Mesenchymal stem cell (in vitro differentiated cells and primary cell): Measurements from ENCODE around the gene NOTCH2.

Source experiments
- DNase-seq: peaks from one replicate; pipeline ENCODE4 v3.0.0-alpha.2; 2013
- H2AFZ ChIP-seq: one replicate; pipeline ENCODE4 v1.6.1; 2013; ENCODE audit warnings: low read depth, mild to moderate bottlenecking, control low read depth, inconsistent platforms, low read length, moderate library complexity
- H2AK5ac ChIP-seq: 2 replicates; pipeline ENCODE4 v1.6.1; 2013; ENCODE audit warnings: low read length, moderate library complexity, mild to moderate bottlenecking, inconsistent platforms; ENCODE audit not compliant: severe bottlenecking
- H2BK120ac ChIP-seq: one replicate; pipeline ENCODE4 v1.6.1; 2013; ENCODE audit warnings: low read depth, mild to moderate bottlenecking, inconsistent platforms, low read length, moderate library complexity
- H2BK12ac ChIP-seq, 2 experiments: one replicate each; pipeline ENCODE4 v1.6.1; 2013; ENCODE audit warnings: inconsistent platforms in 2 of 2, low read length in 2 of 2, mild to moderate bottlenecking in 2 of 2, moderate library complexity in 2 of 2, control low read depth in 1 of 2
- H2BK15ac ChIP-seq: one replicate; pipeline ENCODE4 v1.6.1; 2013; ENCODE audit warnings: mild to moderate bottlenecking, low read depth, inconsistent platforms; ENCODE audit not compliant: poor library complexity, severe bottlenecking
- H2BK5ac ChIP-seq: 2 replicates; pipeline ENCODE4 v1.6.1; 2013; ENCODE audit warnings: low read depth, mild to moderate bottlenecking, low read length, control low read depth, inconsistent platforms; ENCODE audit not compliant: poor library complexity, severe bottlenecking
- H3K14ac ChIP-seq, 2 experiments: one replicate each; pipeline ENCODE4 v1.6.1; 2013; ENCODE audit warnings: inconsistent platforms in 2 of 2, low read length in 2 of 2, control low read depth in 1 of 2, mild to moderate bottlenecking in 1 of 2, moderate library complexity in 1 of 2
- H3K18ac ChIP-seq, 2 experiments: one replicate each; pipeline ENCODE4 v1.6.1; 2013; ENCODE audit warnings: inconsistent platforms in 2 of 2, low read length in 2 of 2, control low read depth in 1 of 2, low read depth in 1 of 2, mild to moderate bottlenecking in 1 of 2
- H3K23ac ChIP-seq, 2 experiments: one replicate each; pipeline ENCODE4 v1.6.1; 2013; ENCODE audit warnings: inconsistent platforms in 2 of 2, low read length in 2 of 2, mild to moderate bottlenecking in 2 of 2, moderate library complexity in 2 of 2, control low read depth in 1 of 2
- H3K27ac ChIP-seq: 2 replicates; pipeline ENCODE4 v1.5.1; 2013; ENCODE audit warnings: mild to moderate bottlenecking, moderate library complexity, low read length, control low read depth, inconsistent platforms; ENCODE audit not compliant: poor library complexity, severe bottlenecking
- H3K27me3 ChIP-seq, 2 experiments: 2 replicates each; pipeline versions ENCODE4 v1.6.1 to v1.7.0; 2013; ENCODE audit warnings: low read length in 2 of 2, mild to moderate bottlenecking in 2 of 2, moderate library complexity in 2 of 2, control low read depth in 1 of 2, inconsistent platforms in 1 of 2; ENCODE audit not compliant: control insufficient read depth in 1 of 2, insufficient read depth in 1 of 2
- H3K36me3 ChIP-seq, 2 experiments: 2 replicates each; pipeline versions ENCODE4 v1.6.1 to v1.7.0; 2013; ENCODE audit warnings: low read length in 2 of 2, control low read depth in 1 of 2, inconsistent platforms in 1 of 2, low read depth in 1 of 2, mild to moderate bottlenecking in 1 of 2; ENCODE audit not compliant: insufficient read depth in 2 of 2, control insufficient read depth in 1 of 2
- H3K4ac ChIP-seq, 2 experiments: one replicate each; pipeline ENCODE4 v1.6.1; 2013; ENCODE audit warnings: inconsistent platforms in 2 of 2, low read length in 2 of 2, mild to moderate bottlenecking in 2 of 2, moderate library complexity in 2 of 2, control low read depth in 1 of 2, low read depth in 1 of 2
- H3K4me1 ChIP-seq: 2 replicates; pipeline ENCODE4 v1.6.1; 2013; ENCODE audit warnings: low read depth, low read length, control low read depth; ENCODE audit not compliant: control insufficient read depth, insufficient read depth
- H3K4me2 ChIP-seq: 2 replicates; pipeline ENCODE4 v1.6.1; 2013; ENCODE audit warnings: low read length, mild to moderate bottlenecking, inconsistent platforms; ENCODE audit not compliant: poor library complexity, severe bottlenecking
- H3K4me3 ChIP-seq, 2 experiments: 2 replicates each; pipeline versions ENCODE4 v1.5.1 to v1.7.0; 2013; ENCODE audit warnings: low read length in 2 of 2, mild to moderate bottlenecking in 2 of 2, control low read depth in 1 of 2, low read depth in 1 of 2; ENCODE audit not compliant: insufficient read depth in 1 of 2
- H3K79me1 ChIP-seq: replicated peaks from 2 replicates; pipeline ENCODE4 v1.6.1; 2013; ENCODE audit warnings: mild to moderate bottlenecking, control low read depth, low read length, inconsistent platforms; ENCODE audit not compliant: poor library complexity, severe bottlenecking
- H3K9ac ChIP-seq: 2 replicates; pipeline ENCODE4 v1.7.0; 2013; ENCODE audit warnings: mild to moderate bottlenecking, low read length, moderate library complexity
- H3K9me3 ChIP-seq: 2 replicates; pipeline ENCODE4 v1.7.0; 2013; ENCODE audit warnings: mild to moderate bottlenecking, low read length; ENCODE audit not compliant: control insufficient read depth
- H4K8ac ChIP-seq: one replicate; pipeline ENCODE4 v1.6.1; 2013; ENCODE audit warnings: inconsistent platforms, mild to moderate bottlenecking, low read length, moderate library complexity
- H4K91ac ChIP-seq: one replicate; pipeline ENCODE4 v1.6.1; 2013; ENCODE audit warnings: mild to moderate bottlenecking, low read length, inconsistent platforms
- WGBS: methylation state at CpG from one replicate; pipeline ENCODE4 v1.1.7; 2013; ENCODE audit warnings: mixed read lengths; 5-methylcytosine and 5-hydroxymethylcytosine counted together

NOTCH2 gene

DNA sequence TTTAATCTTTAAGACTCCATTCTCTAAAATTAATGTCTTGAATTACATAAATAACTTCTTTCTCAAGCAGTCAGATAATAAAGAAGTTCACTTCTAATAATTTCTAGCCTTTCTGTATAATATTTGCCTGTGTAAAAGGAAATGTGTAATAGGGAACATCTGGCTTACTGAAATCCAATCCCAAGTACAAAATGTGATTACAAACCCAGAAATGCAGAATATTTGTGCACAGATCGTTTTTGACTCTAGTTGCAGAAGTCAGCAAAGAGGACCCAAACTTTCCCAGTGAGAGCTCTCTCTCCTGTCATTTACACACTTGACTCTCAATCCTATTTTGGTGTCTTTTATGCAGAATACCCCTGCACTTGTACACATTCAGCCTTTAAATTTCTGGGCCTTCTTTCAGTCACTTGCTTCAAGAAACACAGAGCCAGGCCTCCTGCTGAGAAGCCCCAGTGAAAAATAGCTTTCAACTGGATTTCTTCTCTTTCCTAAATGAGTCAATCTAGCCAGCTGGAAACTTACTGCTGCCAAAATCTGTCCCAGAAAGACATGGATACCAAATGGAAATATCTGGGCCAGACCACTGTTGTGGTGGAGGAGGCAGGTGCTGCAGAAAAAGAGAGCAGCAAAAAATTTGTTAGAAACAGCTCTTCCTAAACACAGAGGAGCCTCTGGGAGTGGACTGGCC, 104.6 kb downstream of the NOTCH2 start:
- no peak overlapping the region for H3K4ac ChIP-seq
- peak overlapping the region; percentile 55 for H3K27ac ChIP-seq
- no peaks in the 10 kb centered on the region for H3K27me3 ChIP-seq
- no peak overlapping the region for H3K18ac ChIP-seq
- WGBS: 84% methylated on average over 1 of the region's 1 CpG
- no peak overlapping the region for H3K4me3 ChIP-seq
- no peak overlapping the region for H2BK120ac ChIP-seq
- H2BK5ac ChIP-seq: no peak overlapping the region
- H3K36me3 ChIP-seq: peaks cover 17 to 75% of the 10 kb centered on the region in 2 experiments
- H3K79me1 ChIP-seq: peaks cover 15% of the 10 kb centered on the region
- H4K91ac ChIP-seq: no peak overlapping the region
- peaks cover 9% of the 10 kb centered on the region for H3K4me1 ChIP-seq
- H3K9ac ChIP-seq: peak overlapping the region; percentile 57
- H2AFZ ChIP-seq: no peak overlapping the region
- H2AK5ac ChIP-seq: no peak overlapping the region
- H2BK12ac ChIP-seq: no peak overlapping the region
- no peak overlapping the region for H3K4me2 ChIP-seq
- no peaks in the 10 kb centered on the region for H3K9me3 ChIP-seq
- no peak overlapping the region for H2BK15ac ChIP-seq
- DNase-seq: no peak
- no peak overlapping the region for H4K8ac ChIP-seq
- H3K23ac ChIP-seq: no peak overlapping the region
- no peak overlapping the region for H3K14ac ChIP-seq

DNA sequence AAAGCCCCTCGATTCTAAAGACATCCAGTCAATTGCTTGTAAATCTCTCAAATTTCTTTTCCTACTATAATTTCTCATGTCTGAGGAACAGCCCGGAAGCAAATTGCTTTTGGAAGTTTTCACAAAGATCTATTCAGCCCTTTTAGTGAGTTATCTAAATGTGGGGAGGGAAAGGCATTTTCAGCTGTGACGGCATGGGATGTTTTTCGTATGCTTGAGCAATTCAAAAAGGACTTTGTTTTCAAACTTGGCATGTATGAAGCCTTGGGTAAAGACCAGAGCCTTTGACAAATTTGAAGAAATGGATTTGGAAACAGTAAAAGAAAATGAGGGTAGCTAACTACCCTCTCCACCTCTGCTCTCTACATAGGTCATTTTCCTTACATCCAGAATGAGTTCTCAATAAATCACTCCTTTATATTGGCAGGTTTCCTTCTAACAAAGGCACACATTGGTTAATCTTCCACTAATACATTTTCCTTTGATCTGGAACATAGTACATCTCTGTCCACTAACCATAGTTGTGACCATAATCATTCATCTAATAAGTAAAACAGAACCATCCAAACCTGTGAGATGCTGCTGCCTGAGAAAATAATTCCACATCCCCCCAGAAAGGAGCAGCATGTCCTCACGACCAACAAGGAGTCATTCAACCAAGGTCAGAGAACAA, 107.0 kb downstream of the NOTCH2 start:
- Histone ChIP-seq H2AK5ac (no peak overlapping the region), H3K4me2 (no peak overlapping the region), H3K36me3 (peaks cover 12 to 72% of the 10 kb centered on the region in 2 experiments), H3K14ac (no peak overlapping the region), H3K27me3 (no peaks in the 10 kb centered on the region), H3K4ac (no peak overlapping the region), H2BK120ac (no peak overlapping the region), H3K4me3 (no peak overlapping the region), H3K79me1 (peaks cover 21% of the 10 kb centered on the region), H4K8ac (no peak overlapping the region), H2BK15ac (no peak overlapping the region), H3K27ac (no peak overlapping the region), H3K4me1 (peaks cover 8% of the 10 kb centered on the region), H3K18ac (no peak overlapping the region), H3K9ac (no peak overlapping the region), H3K9me3 (no peaks in the 10 kb centered on the region), H2AFZ (no peak overlapping the region), H2BK12ac (no peak overlapping the region), H2BK5ac (no peak overlapping the region), H4K91ac (no peak overlapping the region), H3K23ac (no peak overlapping the region)
- WGBS: 93% methylated on average over 4 of the region's 5 CpGs
- DNase-seq: no peak

DNA sequence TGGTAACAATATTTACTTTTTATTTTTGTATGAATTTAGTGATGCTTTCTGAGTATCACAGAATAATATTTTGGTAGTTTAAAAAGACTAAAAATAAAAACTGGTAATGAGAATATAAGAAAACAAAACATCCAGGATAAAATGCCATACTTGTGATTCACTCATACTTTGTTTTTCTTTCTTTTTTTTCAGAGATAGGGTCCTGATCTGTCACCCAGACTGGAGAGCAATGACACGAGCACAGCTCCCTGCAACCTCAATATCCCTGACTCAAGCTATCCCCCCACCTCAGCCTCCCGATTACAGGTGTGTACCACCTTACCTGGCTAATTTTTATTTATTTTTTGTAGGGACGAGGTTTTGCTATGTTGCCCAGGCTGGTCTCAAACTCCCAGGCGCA, 109.0 kb downstream of the NOTCH2 start:
- Histone ChIP-seq H3K23ac (no peak overlapping the region), H3K4me3 (no peak overlapping the region), H3K9ac (no peak overlapping the region), H3K4ac (no peak overlapping the region), H3K9me3 (no peaks in the 10 kb centered on the region), H2AFZ (no peak overlapping the region), H4K8ac (no peak overlapping the region), H3K4me2 (no peak overlapping the region), H2BK120ac (no peak overlapping the region), H3K4me1 (peaks cover 6% of the 10 kb centered on the region), H4K91ac (no peak overlapping the region), H2BK12ac (no peak overlapping the region), H3K79me1 (peaks cover 18% of the 10 kb centered on the region), H3K27me3 (no peaks in the 10 kb centered on the region), H3K14ac (no peak overlapping the region), H3K36me3 (peaks cover 4 to 71% of the 10 kb centered on the region in 2 experiments), H2BK5ac (no peak overlapping the region), H3K27ac (no peak overlapping the region), H2BK15ac (no peak overlapping the region), H2AK5ac (no peak overlapping the region), H3K18ac (no peak overlapping the region)
- WGBS: 86% methylated on average over 4 of the region's 4 CpGs
- no peak for DNase-seq

DNA sequence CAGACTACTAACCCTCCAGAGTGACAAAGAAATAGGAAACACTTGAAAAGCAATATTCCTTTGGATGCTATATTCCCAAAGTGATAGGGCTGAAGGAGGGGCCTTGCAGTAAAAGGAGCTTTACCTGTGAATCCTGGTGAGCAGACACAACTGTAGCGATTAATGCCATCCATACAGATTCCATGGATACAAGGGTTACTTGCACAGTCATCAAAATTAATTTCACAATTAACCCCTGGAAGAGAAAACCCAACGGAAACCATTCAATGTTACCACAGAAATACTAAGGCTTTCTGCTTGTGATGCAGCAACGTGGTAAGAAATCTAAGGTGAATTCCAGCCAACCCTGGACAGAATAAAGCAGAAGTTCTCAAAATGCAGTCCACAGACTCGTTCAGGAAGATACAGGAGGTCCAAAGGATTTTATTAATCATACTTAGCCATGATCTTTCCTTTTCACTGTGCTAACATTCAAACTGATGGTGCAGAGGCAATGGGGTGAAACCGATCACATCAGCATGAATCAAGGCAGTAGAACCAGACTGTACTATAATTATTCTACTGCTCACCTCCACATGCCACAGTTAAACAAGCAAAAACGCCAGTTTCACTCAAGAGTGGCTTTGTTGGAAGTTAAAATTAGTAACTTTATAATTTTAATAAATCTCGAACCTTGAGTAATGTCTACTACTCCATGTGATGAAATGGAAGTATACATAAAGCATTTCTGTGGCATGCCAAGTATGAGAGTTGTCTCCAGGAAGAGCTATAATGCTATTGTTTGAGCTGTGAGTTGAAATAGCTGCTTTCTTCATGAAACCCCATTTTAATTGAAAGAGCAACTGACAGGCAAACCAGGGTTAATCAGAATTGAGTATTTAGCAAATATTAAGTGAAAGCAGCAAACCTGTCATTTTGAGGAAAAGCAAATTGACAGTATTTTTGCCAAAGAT, 109.9 kb downstream of the NOTCH2 start:
- Histone ChIP-seq H3K4me2 (no peak overlapping the region), H4K91ac (no peak overlapping the region), H3K23ac (no peak overlapping the region), H2AFZ (no peak overlapping the region), H3K36me3 (peaks cover 8 to 76% of the 10 kb centered on the region in 2 experiments), H3K9me3 (no peaks in the 10 kb centered on the region), H4K8ac (no peak overlapping the region), H2BK12ac (no peak overlapping the region), H2BK120ac (no peak overlapping the region), H3K9ac (no peak overlapping the region), H3K18ac (no peak overlapping the region), H2AK5ac (no peak overlapping the region), H3K4me3 (no peak overlapping the region), H3K4ac (no peak overlapping the region), H3K4me1 (peaks cover 3% of the 10 kb centered on the region), H3K27ac (peak overlapping the region; percentile 37), H2BK15ac (no peak overlapping the region), H2BK5ac (no peak overlapping the region), H3K27me3 (no peaks in the 10 kb centered on the region), H3K79me1 (peaks cover 21% of the 10 kb centered on the region), H3K14ac (no peak overlapping the region)
- WGBS: over 99% methylated on average over 6 of the region's 7 CpGs
- DNase-seq: no peak
